OCI-LY1 (cell line): Measurements from ENCODE around the gene SLC4A1.

Experiments used
- EZH2 ChIP-seq: fragments of 200-600 bp; sonication (generic), shearing (Covaris generic); IDR thresholded peaks from 2 replicates; pipeline ENCODE4 v1.8.0; 2017; ENCODE audit warnings: borderline replicate concordance, mixed run types, mild to moderate bottlenecking, antibody characterized with exemption, low read length, moderate library complexity, mixed read lengths
- TF ChIP-seq, protein P1 (sequence below): fragments of 200-600 bp; sonication (generic), shearing (Covaris generic); IDR thresholded peaks from 2 replicates; pipeline ENCODE4 v1.5.1; 2017; ENCODE audit warnings: mild to moderate bottlenecking, antibody characterized with exemption, low read length, moderate library complexity, mixed read lengths

- TF ChIP-seq, protein P1, sequence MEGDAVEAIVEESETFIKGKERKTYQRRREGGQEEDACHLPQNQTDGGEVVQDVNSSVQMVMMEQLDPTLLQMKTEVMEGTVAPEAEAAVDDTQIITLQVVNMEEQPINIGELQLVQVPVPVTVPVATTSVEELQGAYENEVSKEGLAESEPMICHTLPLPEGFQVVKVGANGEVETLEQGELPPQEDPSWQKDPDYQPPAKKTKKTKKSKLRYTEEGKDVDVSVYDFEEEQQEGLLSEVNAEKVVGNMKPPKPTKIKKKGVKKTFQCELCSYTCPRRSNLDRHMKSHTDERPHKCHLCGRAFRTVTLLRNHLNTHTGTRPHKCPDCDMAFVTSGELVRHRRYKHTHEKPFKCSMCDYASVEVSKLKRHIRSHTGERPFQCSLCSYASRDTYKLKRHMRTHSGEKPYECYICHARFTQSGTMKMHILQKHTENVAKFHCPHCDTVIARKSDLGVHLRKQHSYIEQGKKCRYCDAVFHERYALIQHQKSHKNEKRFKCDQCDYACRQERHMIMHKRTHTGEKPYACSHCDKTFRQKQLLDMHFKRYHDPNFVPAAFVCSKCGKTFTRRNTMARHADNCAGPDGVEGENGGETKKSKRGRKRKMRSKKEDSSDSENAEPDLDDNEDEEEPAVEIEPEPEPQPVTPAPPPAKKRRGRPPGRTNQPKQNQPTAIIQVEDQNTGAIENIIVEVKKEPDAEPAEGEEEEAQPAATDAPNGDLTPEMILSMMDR: no peak
- TF ChIP-seq EZH2: no peak
These were observed 48.8 kb downstream of the SLC4A1 start for GRCh38 chr17:44219108-44219615.
